H9 (cell line): ENCODE data around the gene RCSD1. TPM values are rescaled to one million over a fixed set of nuclear protein-coding genes. Genes with fewer than 3 reads are reported as not detected.

ENCODE experiments used
- DNase-seq: peaks from one replicate; pipeline ENCODE4 v3.0.0-alpha.2; 2017
- H2AFZ ChIP-seq: one replicate; pipeline ENCODE4 v1.6.1; 2013; ENCODE audit warnings: mild to moderate bottlenecking, low read length, control low read depth, moderate library complexity
- H2AK5ac ChIP-seq: 2 replicates; pipeline ENCODE4 v1.6.1; 2013; ENCODE audit warnings: low read length, control low read depth, mixed read lengths; ENCODE audit not compliant: insufficient read length
- H2BK120ac ChIP-seq: one replicate; pipeline ENCODE4 v1.6.1; 2013; ENCODE audit warnings: low read depth, mild to moderate bottlenecking, low read length, control low read depth, inconsistent platforms; ENCODE audit not compliant: poor library complexity, severe bottlenecking
- H2BK12ac ChIP-seq: 2 replicates; pipeline ENCODE4 v1.6.1; 2013; ENCODE audit warnings: low read length, control low read depth, mixed read lengths, low read depth; ENCODE audit not compliant: insufficient read length
- H2BK15ac ChIP-seq: 2 replicates; pipeline ENCODE4 v1.6.1; 2013; ENCODE audit warnings: low read depth, low read length, control low read depth
- H2BK20ac ChIP-seq: one replicate; pipeline ENCODE4 v1.6.1; 2013; ENCODE audit warnings: low read depth, mild to moderate bottlenecking, low read length, control low read depth, inconsistent platforms; ENCODE audit not compliant: poor library complexity, severe bottlenecking
- H2BK5ac ChIP-seq: 2 replicates; pipeline ENCODE4 v1.6.1; 2013; ENCODE audit warnings: low read length, control low read depth, mixed read lengths; ENCODE audit not compliant: insufficient read length
- H3K14ac ChIP-seq: 2 replicates; pipeline ENCODE4 v1.6.1; 2013; ENCODE audit warnings: low read length, control low read depth; ENCODE audit not compliant: insufficient read depth
- H3K18ac ChIP-seq: 2 replicates; pipeline ENCODE4 v1.6.1; 2013; ENCODE audit warnings: low read depth, mild to moderate bottlenecking, mixed read lengths, low read length, control low read depth; ENCODE audit not compliant: insufficient read length
- H3K23ac ChIP-seq: 2 replicates; pipeline ENCODE4 v1.6.1; 2013; ENCODE audit warnings: low read length, control low read depth, mixed read lengths, low read depth; ENCODE audit not compliant: insufficient read length
- H3K23me2 ChIP-seq: 2 replicates; pipeline ENCODE4 v1.6.1; 2013; ENCODE audit warnings: low read depth, mild to moderate bottlenecking, mixed read lengths, low read length, control low read depth; ENCODE audit not compliant: insufficient read length, poor library complexity, severe bottlenecking
- H3K27ac ChIP-seq: 2 replicates; pipeline ENCODE4 v1.5.1; 2013; ENCODE audit warnings: low read length, control low read depth, mixed read lengths, low read depth; ENCODE audit not compliant: insufficient read length
- H3K27me3 ChIP-seq: 2 replicates; pipeline ENCODE4 v1.6.1; 2013; ENCODE audit warnings: low read length, control low read depth, inconsistent platforms; ENCODE audit not compliant: insufficient read depth
- H3K4ac ChIP-seq: 2 replicates; pipeline ENCODE4 v1.6.1; 2013; ENCODE audit warnings: low read depth, mild to moderate bottlenecking, control low read depth, inconsistent platforms, low read length, moderate library complexity
- H3K4me1 ChIP-seq: 2 replicates; pipeline ENCODE4 v1.6.1; 2013; ENCODE audit warnings: low read length, control low read depth, inconsistent platforms; ENCODE audit not compliant: insufficient read depth
- H3K4me2 ChIP-seq: 2 replicates; pipeline ENCODE4 v1.6.1; 2013; ENCODE audit warnings: low read length, control low read depth, mixed read lengths; ENCODE audit not compliant: insufficient read length, insufficient read depth
- H3K56ac ChIP-seq: 2 replicates; pipeline ENCODE4 v1.6.1; 2013; ENCODE audit warnings: low read depth, mild to moderate bottlenecking, mixed read lengths, low read length, control low read depth; ENCODE audit not compliant: insufficient read length
- H3K79me1 ChIP-seq: 2 replicates; pipeline ENCODE4 v1.6.1; 2013; ENCODE audit warnings: low read depth, mild to moderate bottlenecking, moderate library complexity, low read length, control low read depth, inconsistent platforms; ENCODE audit not compliant: insufficient read depth, poor library complexity, severe bottlenecking
- H3K79me2 ChIP-seq: 2 replicates; pipeline ENCODE4 v1.6.1; 2013; ENCODE audit warnings: low read length, control low read depth, inconsistent platforms; ENCODE audit not compliant: insufficient read depth
- H3K9ac ChIP-seq: 2 replicates; pipeline ENCODE4 v1.6.1; 2013; ENCODE audit warnings: low read length, control low read depth, mixed read lengths; ENCODE audit not compliant: insufficient read length; ENCODE audit errors: extremely low read depth
- H3K9me3 ChIP-seq: one replicate; pipeline ENCODE4 v1.6.1; 2013; ENCODE audit warnings: low read depth, low read length, inconsistent platforms; ENCODE audit not compliant: control insufficient read depth
- H3T11ph ChIP-seq: one replicate; pipeline ENCODE4 v1.6.1; 2013; ENCODE audit warnings: mild to moderate bottlenecking, low read length, control low read depth, inconsistent platforms
- H4K20me1 ChIP-seq: one replicate; pipeline ENCODE4 v1.6.1; 2013; ENCODE audit not compliant: control insufficient read depth, insufficient read length, insufficient read depth
- H4K5ac ChIP-seq: 2 replicates; pipeline ENCODE4 v1.6.1; 2013; ENCODE audit warnings: low read depth, mild to moderate bottlenecking, mixed read lengths, low read length, control low read depth; ENCODE audit not compliant: insufficient read length
- H4K8ac ChIP-seq: replicated peaks from 2 replicates; pipeline ENCODE4 v1.6.1; 2013; ENCODE audit warnings: low read length, control low read depth, mixed read lengths, low read depth; ENCODE audit not compliant: insufficient read length
- H4K91ac ChIP-seq: 2 replicates; pipeline ENCODE4 v1.6.1; 2013; ENCODE audit warnings: low read depth, mild to moderate bottlenecking, moderate library complexity, mixed read lengths, low read length, control low read depth; ENCODE audit not compliant: insufficient read length
- H3K27ac Mint-ChIP-seq, 3 experiments: 2 replicates in 2 of 3; 3 replicates in 1 of 3; pipeline ENCODE4 v1.8.0; 2020 to 2021; ENCODE audit warnings: mixed read lengths in 3 of 3, mild to moderate bottlenecking in 1 of 3, moderate library complexity in 1 of 3
- H3K27me3 Mint-ChIP-seq: 2 replicates; pipeline ENCODE4 v1.8.0; 2021; ENCODE audit warnings: low read depth, mild to moderate bottlenecking, moderate library complexity, mixed read lengths
- H3K36me3 Mint-ChIP-seq, 3 experiments: 2 replicates in 2 of 3; 3 replicates in 1 of 3; pipeline ENCODE4 v1.8.0; 2020 to 2021; ENCODE audit warnings: low read depth in 3 of 3, mixed read lengths in 3 of 3; ENCODE audit not compliant: insufficient read depth in 1 of 3
- H3K4me1 Mint-ChIP-seq, 2 experiments: 2 replicates each; pipeline ENCODE4 v1.8.0; 2020; ENCODE audit warnings: mixed read lengths in 2 of 2
- H3K4me3 Mint-ChIP-seq, 2 experiments: 2 replicates in 1 of 2; 3 replicates in 1 of 2; pipeline ENCODE4 v1.8.0; 2020 to 2021; ENCODE audit warnings: mild to moderate bottlenecking in 2 of 2, mixed read lengths in 2 of 2, moderate library complexity in 1 of 2
- H3K9me3 Mint-ChIP-seq, 2 experiments: 2 replicates in 1 of 2; 3 replicates in 1 of 2; pipeline ENCODE4 v1.8.0; 2020; ENCODE audit warnings: mild to moderate bottlenecking in 2 of 2, mixed read lengths in 2 of 2, moderate library complexity in 1 of 2
- CTCF ChIP-seq: fragments of 200-600 bp; sonication (generic); conservative IDR thresholded peaks from 3 replicates; pipeline ENCODE4 v1.8.0; 2021; ENCODE audit warnings: antibody characterized with exemption, mild to moderate bottlenecking
- WGBS: extraction: QIAGEN DNeasy Blood & Tissue Kit; methylation state at CpG from one replicate; pipeline ENCODE4 v1.1.7; 2013; ENCODE audit warnings: missing lambda C conversion rate, low lambda C conversion rate, mixed read lengths; ENCODE audit not compliant: insufficient read length; ENCODE audit errors: extremely low coverage; 5-methylcytosine and 5-hydroxymethylcytosine counted together
- total RNA-seq: library from RNA; stranded (reverse); gene quantifications from 2 replicates; pipeline ENCODE4 v1.2.1, GENCODE V29; 2021

The RCSD1 gene
- total RNA-seq, 1 experiment from 2014 or later: 0.13 TPM

DNA sequence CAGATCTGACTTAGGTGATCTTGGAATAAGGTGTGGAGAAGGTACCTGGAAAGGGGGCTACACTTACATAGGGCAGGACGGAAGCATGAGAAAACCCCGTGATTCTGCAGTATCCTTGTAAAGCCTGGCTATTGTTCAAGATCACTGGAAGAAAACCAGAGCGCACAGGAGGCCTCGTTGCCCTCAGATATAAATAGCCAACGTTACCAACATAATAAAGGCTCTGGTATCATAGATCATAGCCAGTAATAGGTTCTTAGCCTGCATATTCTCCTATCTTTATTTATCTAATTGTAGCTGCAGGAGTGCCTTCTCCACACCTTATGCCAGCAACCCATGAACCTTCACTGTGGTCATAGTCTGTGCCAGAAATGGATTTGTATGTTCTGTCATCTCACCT is 55.8 kb downstream of the RCSD1 start:
- no peak overlapping the region for H3K56ac ChIP-seq
- no peak overlapping the region for H3K4me2 ChIP-seq
- H3K79me1 ChIP-seq: no peaks in the 10 kb centered on the region
- no CpG with 5 or more reads among the region's 5 CpGs for WGBS
- no peaks in the 10 kb centered on the region for H4K20me1 ChIP-seq
- H2BK20ac ChIP-seq: no peak overlapping the region
- H4K91ac ChIP-seq: no peak overlapping the region
- H3K23ac ChIP-seq: no peak overlapping the region
- no peak overlapping the region for H2BK12ac ChIP-seq
- H2BK120ac ChIP-seq: no peak overlapping the region
- no peaks in the 10 kb centered on the region for H3K79me2 ChIP-seq
- no peak overlapping the region for H3K14ac ChIP-seq
- H3K27me3 ChIP-seq: no peaks in the 10 kb centered on the region
- no peak overlapping the region for H2BK15ac ChIP-seq
- H3K4me1 Mint-ChIP-seq: peaks cover 35 to 47% of the 10 kb centered on the region in 2 experiments
- DNase-seq: no peak
- no peak overlapping the region for H3K9ac ChIP-seq
- H3K4me3 Mint-ChIP-seq: no peak overlapping the region
- H3K27me3 Mint-ChIP-seq: peaks cover 3% of the 10 kb centered on the region; the same call in 1 of the 2 replicates
- H2AK5ac ChIP-seq: no peak overlapping the region
- no peak overlapping the region for H2AFZ ChIP-seq
- no peak overlapping the region for H3K27ac Mint-ChIP-seq
- H3K23me2 ChIP-seq: no peaks in the 10 kb centered on the region
- H3K4ac ChIP-seq: no peak overlapping the region
- no peaks in the 10 kb centered on the region for H3K4me1 ChIP-seq
- no peak overlapping the region for H3K27ac ChIP-seq
- no peak overlapping the region for H4K8ac ChIP-seq
- no peak overlapping the region for H3K18ac ChIP-seq
- no peaks in the 10 kb centered on the region for H3K9me3 ChIP-seq
- no peaks in the 10 kb centered on the region for H3K36me3 Mint-ChIP-seq
- H4K5ac ChIP-seq: no peak overlapping the region
- H3K9me3 Mint-ChIP-seq: no peaks in the 10 kb centered on the region
- TF ChIP-seq CTCF: no peak
- H3T11ph ChIP-seq: no peak overlapping the region
- no peak overlapping the region for H2BK5ac ChIP-seq
